Left lung (tissue), 10 donors: ENCODE data around the gene PTPN6. TPM values are rescaled to one million over a fixed set of nuclear protein-coding genes. Genes with fewer than 3 reads are reported as not detected.

Experiments used
- ATAC-seq: fragments of 200-7000 bp; cut with Tn5 transposase; one replicate; pipeline ENCODE4 v1.9.1; 2020; ENCODE audit warnings: moderate library complexity
- DNase-seq, 4 donors: peaks; one replicate each; pipeline ENCODE4 v3.0.0-alpha.2; 2013 to 2020
- H3K27ac ChIP-seq, 2 donors: fragments of 200-600 bp; sonication (generic) in 1 of 2; one replicate each; pipeline versions ENCODE4 v1.5.0 to v1.8.0; 2020 to 2021
- H3K27me3 ChIP-seq, 2 donors: fragments of 200-600 bp; sonication (generic) in 1 of 2; one replicate each; pipeline versions ENCODE4 v1.5.0 to v1.8.0; 2020 to 2021
- H3K36me3 ChIP-seq, 2 donors: fragments of 200-600 bp; sonication (generic) in 1 of 2; one replicate each; pipeline versions ENCODE4 v1.5.0 to v1.8.0; 2020 to 2021
- H3K4me1 ChIP-seq, 2 donors: fragments of 200-600 bp; one replicate each; pipeline ENCODE4 v1.8.0; 2021
- H3K4me3 ChIP-seq, 2 donors: fragments of 200-600 bp; sonication (generic) in 1 of 2; one replicate each; pipeline versions ENCODE4 v1.5.0 to v1.8.0; 2020 to 2021; ENCODE audit warnings: mild to moderate bottlenecking in 1 of 2
- H3K9me3 ChIP-seq, 2 donors: fragments of 200-600 bp; sonication (generic) in 1 of 2; one replicate each; pipeline versions ENCODE4 v1.5.0 to v1.8.0; 2020 to 2021
- intact Hi-C, 2 donors: fragments of 100-400 bp; cut with DNase I; formaldehyde crosslinking; loops; one replicate each; pipeline versions ENCODE4 v1.11.2 to v1.14.2; 2022
- polyA plus RNA-seq, 6 donors: library from polyadenylated mRNA; unstranded; fragments of 120-200 nt; gene quantifications; one replicate each; pipeline ENCODE4 v1.2.1, GENCODE V29; 2013; ENCODE audit not compliant: insufficient read length in 6 of 6
- total RNA-seq, 2 donors: library from RNA; stranded (reverse); fragmentation: NEBNext Ultra II Directional; extraction: Animal tissue kit (Norgen Biotek cat#: 25700); gene quantifications; one replicate each; pipeline ENCODE4 v1.2.1, GENCODE V29; 2021
- TF ChIP-seq, protein P1 (sequence below), 2 donors: fragments of 200-600 bp; sonication (generic) in 1 of 2; IDR thresholded peaks; one replicate each; pipeline versions ENCODE4 v1.5.0 to v1.8.0; 2021; ENCODE audit warnings: antibody characterized with exemption in 2 of 2
- donor health status: DM: no; HTN: yes; CAD: no.
- donor health status: DM: no; HTN: no; CAD: no.

The PTPN6 gene
- total and polyA plus RNA-seq, 8 donors, result 17.4 to 145 (median 19.6) TPM

DNA sequence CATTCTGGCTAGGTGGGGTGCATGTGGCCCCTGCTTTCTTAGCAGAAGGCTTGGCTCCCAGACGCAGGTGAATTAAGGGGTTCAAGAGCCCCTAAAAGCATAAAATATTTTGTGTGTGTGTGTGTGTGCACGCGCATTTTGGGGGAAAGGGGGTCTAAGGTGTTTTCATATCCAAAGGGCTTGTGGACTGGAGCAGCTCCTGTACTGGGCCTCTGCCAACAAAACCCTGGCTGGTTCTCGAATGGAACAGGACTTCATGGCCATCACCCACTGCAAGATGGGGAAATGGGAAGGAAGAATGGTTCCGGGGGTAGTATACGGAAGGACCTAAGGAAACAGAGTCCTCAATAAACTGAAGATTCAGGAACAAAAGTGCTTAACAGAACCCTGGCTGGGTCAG lies 27.3 kb upstream of the PTPN6 start:
- Histone ChIP-seq H3K27ac (peak overlapping the region; percentile 85 to 95), H3K4me3 (no peak overlapping the region)
- TF ChIP-seq, protein P1, sequence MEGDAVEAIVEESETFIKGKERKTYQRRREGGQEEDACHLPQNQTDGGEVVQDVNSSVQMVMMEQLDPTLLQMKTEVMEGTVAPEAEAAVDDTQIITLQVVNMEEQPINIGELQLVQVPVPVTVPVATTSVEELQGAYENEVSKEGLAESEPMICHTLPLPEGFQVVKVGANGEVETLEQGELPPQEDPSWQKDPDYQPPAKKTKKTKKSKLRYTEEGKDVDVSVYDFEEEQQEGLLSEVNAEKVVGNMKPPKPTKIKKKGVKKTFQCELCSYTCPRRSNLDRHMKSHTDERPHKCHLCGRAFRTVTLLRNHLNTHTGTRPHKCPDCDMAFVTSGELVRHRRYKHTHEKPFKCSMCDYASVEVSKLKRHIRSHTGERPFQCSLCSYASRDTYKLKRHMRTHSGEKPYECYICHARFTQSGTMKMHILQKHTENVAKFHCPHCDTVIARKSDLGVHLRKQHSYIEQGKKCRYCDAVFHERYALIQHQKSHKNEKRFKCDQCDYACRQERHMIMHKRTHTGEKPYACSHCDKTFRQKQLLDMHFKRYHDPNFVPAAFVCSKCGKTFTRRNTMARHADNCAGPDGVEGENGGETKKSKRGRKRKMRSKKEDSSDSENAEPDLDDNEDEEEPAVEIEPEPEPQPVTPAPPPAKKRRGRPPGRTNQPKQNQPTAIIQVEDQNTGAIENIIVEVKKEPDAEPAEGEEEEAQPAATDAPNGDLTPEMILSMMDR (IDR thresholded peaks at IDR 0.05), result no peak

DNA sequence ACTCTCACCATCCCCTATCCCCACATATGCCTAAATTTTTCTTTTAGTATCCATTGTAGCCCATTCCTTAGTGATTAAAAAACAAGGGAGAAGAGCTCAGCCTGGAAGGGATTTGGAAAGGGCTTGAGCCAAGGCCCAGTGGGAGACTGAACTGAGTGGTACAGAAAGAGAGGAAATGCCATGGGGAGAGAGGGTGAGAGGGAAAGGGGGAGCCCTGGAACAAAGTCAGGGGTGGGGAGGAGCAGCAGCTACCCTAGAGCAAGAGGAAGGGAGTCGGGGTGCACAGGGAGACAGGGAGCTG lies 26.0 kb upstream of the PTPN6 start:
- Histone ChIP-seq H3K4me3 (peak overlapping the region; percentile 43 to 70), H3K9me3 (no peaks in the 10 kb centered on the region), H3K27ac (peak overlapping the region; percentile 85 to 95), H3K4me1 (peaks cover 35 to 67% of the 10 kb centered on the region in 2 donors), H3K27me3 (peaks cover 0 to 28% of the 10 kb centered on the region in 2 donors), H3K36me3 (peaks cover 0 to 14% of the 10 kb centered on the region in 2 donors)
- intact Hi-C loops, result loop anchor here in 1 of 2 donors (10.0 kb wide), 1 partner anchor 170 kb away; the partner anchor contains the start of gene C1R
- TF ChIP-seq, protein P1 (IDR thresholded peaks at IDR 0.05), result no peak
- DNase-seq, result no peak
- ATAC-seq, result no peak

More for the DNA sequence above, 27.3 kb upstream of the PTPN6 start:
- Histone ChIP-seq H3K36me3 (peaks cover 0 to 20% of the 10 kb centered on the region in 2 donors), H3K4me1 (peaks cover 23 to 53% of the 10 kb centered on the region in 2 donors), H3K9me3 (no peaks in the 10 kb centered on the region), H3K27me3 (peaks cover 0 to 25% of the 10 kb centered on the region in 2 donors)
- ATAC-seq (no peak), DNase-seq (no peak)
- intact Hi-C loops, result loop anchor here in 1 of 2 donors (10.0 kb wide), 1 partner anchor 171 kb away; the partner anchor contains the start of gene C1R

DNA sequence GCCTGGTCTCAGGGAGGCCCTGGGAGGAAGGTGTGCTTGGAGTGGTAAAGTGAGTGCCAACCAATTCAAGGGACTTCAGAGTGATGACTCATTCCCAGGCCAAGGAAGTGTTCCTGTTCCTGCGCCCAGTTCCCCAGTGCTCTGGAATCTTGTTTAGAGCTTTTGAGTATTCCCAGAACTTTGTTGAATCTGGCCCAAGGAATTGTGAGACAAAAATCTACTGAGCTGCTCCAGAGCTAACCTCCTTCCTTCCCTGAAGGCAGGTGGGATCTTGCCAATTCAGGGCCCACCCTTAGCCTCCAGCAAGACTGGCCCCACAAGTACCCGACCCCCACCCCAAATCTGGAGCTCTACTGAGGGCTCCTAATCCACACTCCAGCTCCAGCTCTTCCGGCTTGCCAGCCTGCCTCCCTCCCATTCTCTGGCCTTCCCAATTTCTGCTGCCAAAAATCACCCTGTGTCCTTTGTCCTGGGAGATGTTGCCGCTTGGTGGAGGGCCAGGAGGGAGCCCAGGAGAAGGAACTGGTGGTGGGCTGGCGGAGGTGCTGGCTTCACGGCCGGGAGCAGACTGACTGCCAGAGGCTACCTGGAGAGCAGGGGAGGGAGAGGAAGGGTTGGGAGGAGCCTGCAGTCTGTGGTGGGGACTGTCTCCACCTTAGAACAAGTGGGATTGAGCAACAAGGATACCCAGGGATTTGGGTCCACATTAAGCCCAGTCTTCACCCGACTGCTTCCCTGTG lies 25.4 kb upstream of the PTPN6 start:
- ATAC-seq (peak; percentile 78), DNase-seq (peak in 3 of 4 donors; percentile 77 to 83 (median 80))
- H3K27ac ChIP-seq, result peak overlapping the region; percentile 85 to 95
- H3K4me3 ChIP-seq, result peak overlapping the region; percentile 43 to 70
- intact Hi-C loops, result loop anchor here in 1 of 2 donors (10.0 kb wide), 1 partner anchor 169 kb away; the partner anchor contains the start of gene C1R
- H3K9me3 ChIP-seq, result no peaks in the 10 kb centered on the region
- peaks cover 40 to 72% of the 10 kb centered on the region in 2 donors for H3K4me1 ChIP-seq
- TF ChIP-seq, protein P1 (IDR thresholded peaks at IDR 0.05), result no peak
- peaks cover 0 to 12% of the 10 kb centered on the region in 2 donors for H3K36me3 ChIP-seq
- peaks cover 0 to 28% of the 10 kb centered on the region in 2 donors for H3K27me3 ChIP-seq

DNA sequence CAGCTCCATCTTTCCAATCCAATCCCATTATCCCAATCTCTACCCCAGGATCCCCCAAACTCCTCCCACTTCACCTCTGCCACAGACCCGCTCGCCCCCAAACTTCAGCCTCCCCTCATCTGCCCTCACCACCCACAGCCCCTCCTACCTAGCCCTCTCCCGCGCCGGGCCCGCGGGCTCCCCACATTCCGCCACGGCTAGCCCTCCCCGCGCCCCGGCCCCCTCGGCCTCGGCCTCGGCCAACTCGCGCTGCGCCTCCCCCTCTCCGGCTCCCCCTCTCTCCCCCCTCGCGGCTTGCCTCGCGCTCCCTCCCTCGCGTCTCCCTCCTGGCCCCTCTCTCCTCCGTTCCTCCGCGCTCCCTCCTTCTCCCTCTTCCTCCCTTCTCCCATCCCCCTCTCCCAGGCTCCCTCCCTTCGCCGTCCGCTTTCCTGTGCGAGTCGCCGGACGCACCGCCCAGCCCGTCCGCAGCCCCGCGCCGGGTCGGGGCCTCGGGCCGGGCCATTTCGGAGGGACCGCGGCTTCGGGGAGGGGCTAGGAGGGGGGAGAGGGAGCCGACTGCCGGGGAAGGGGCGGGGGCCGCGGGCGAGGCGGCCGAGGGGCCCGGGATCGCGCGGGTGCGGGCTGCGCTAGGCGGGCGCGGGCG lies 23.7 kb upstream of the PTPN6 start, which contains the start of gene ATN1:
Gene ATN1, plus strand, starts transcription at position 581 of the 643 bp plus-strand sequence. CDS start 6,043 bp downstream, outside the sequence.
- intact Hi-C loops, result loop anchor here in 1 of 2 donors (10.0 kb wide), 1 partner anchor 167 kb away; the partner anchor contains the start of gene C1R
- Histone ChIP-seq H3K4me3 (peak within 1 kb of the TSS; percentile 68 to 70), H3K27me3 (peaks cover 0 to 28% of the 10 kb centered on the region in 2 donors), H3K36me3 (peaks cover 0 to 9% of the 10 kb centered on the region in 2 donors), H3K4me1 (peaks cover 47 to 81% of the 10 kb centered on the region in 2 donors), H3K27ac (peak within 1 kb of the TSS; percentile 85 to 95), H3K9me3 (no peaks in the 10 kb centered on the region)
- ATAC-seq (peak; percentile 39), DNase-seq (peak; percentile 84 to 94 (median 89))
- TF ChIP-seq, protein P1 (IDR thresholded peaks at IDR 0.05), result no peak
